Stimulated activated CD8-positive, alpha-beta memory T cell treated with anti-CD3 and anti-CD28 coated beads, Interleukin-12 subunit alpha, Interleukin-12 subunit beta, amount 100 ng/mL, for 24 hours (primary cell): ENCODE results near the gene PTGS1.
A peak's percentile ranks its signal among the peaks of the same experiment; 100 is the strongest.
"Not testable (repeated sequence)": the region's sequence is repeated elsewhere in the genome, so short reads cannot be mapped to it uniquely, and the experiment has no call there.

Experiments
- DNase-seq: peaks from one replicate; pipeline ENCODE4 v3.0.0-alpha.2; 2020; ENCODE audit errors: extremely low read depth

The PTGS1 gene

DNA sequence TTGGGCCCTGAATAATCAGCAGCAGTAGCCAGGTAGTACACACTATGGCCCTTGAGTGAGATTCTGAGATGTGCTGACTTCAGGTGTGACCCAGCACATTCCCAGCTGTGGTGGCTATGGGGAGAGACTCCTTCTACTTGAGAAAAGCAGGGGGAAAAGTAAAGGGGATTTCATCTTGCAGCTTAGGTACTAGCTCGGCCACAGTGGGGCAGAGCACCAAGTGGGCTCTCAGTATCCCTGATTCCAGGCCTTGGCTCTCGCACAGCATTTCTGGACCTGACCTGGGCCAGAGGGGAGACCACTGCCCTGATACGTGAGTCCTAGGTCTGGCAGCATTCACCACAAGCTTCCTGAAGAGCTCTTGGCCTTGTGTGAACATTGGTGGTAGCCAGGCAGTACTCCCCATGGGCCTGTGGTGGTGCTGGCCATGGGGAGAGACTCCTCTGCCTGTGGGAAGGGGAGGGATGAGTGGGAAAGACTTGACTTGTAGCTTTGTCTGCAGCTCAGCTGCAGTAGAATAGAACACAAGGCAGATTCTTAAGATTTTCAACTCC, 27.6 kb downstream of the PTGS1 start:
- no peak for DNase-seq

GRCh38 chr9:122401896-122402295, 31.1 kb downstream of the PTGS1 start:
- no peak for DNase-seq

DNA sequence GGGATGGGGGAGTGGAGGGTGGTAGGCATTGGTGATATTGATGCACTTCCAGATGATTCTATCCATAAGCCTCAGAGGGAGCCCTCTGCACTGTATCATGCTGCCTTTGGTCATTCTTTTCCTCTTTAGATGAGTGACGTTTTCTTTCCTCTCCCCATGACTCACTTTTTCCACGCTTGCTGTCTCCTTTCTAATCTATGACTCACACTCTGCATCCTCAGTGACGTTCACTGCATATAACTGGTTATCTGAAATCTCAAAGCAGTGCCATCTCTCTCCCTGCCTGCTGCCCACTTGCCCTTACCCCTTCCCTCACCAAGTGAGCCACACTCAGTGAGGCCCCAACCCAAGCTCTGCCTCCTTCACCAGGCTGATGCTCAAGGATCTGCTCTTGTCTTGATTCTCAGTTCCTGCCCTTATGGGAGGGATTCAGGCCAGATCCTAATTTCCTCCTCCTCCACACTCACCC, 31.6 kb downstream of the PTGS1 start:
- peak; percentile 9 for DNase-seq

DNA sequence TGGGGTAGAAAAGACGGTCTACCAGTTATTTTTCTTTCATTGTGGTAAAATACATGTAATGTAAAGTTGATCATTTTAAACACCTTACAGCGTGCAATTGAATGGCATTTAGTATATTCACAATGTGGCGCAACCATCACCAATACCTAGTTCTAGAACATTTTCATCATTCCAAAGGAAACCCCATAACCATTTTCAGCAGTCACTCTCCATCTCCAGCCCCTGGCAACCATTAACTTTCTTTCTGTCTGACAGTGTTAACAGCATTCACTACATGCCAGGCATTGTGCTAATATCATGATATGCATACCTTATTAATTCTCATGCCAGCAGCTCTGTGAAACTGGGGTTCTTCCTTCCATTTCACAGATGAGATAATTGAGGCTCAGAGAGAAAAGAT, 32.0 kb downstream of the PTGS1 start:
- no peak for DNase-seq

DNA sequence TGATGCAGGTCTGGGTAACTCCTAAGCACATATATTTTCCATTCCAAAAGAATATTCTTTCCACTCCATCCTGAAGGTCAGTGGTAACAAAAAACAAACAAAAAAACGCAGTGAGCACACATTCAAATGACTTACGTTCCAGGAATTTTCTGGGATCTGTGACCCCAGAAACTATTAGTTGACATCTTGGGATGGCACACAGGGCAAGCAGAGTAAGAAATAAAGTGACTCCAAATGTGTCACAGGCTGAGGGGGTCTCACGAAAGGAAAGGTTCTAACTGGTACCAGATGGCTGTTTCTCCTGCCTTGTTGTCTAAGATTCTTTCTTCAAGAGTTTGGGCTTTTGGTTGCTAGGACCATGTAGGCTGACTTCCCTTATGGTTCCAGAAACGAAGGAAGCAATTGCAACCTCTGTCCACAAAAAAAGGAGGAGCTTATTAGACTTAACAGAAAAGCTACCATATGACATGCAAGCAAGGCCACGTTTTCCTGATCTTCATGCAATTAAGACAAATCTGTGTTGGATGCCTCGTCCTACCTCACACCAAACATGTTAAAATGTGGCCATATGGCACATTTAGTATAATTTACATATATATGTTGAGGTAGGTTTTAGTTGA, 32.7 kb downstream of the PTGS1 start:
- no peak for DNase-seq

DNA sequence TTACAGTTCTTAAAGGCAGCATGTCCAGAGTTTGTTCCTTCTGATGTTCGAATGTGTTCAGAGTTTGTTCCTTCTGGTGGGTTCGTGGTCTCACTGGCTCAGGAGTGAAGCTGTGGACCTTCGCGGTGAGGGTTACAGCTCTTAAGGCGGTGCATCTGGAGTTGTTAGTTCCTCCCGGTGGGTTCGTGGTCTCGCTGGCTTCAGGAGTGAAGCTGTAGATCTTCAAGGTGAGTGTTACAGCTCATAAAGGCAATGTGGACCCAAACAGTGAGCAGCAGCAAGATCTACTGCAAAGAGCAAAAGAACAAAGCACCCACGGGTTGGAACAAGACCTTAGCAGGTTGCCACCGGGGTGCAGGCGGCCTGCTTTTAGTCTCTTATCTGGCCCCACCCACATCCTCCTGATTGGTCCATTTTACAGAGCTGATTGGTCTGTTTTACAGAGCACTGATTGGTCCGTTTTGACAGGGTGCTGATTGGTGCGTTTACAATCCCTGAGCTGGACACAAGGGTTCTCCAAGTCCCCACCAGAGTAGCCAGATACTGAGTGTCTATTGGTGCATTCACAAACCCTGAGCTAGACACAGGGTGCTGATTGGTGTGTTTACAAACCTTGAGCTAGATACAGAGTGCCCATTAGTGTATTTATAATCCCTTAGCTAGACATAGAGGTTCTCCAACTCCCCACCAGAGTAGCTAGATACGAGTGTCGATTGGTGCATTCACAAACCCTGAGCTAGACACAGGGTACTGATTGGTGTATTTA, 34.7 kb downstream of the PTGS1 start:
- not testable (repeated sequence) for DNase-seq

GRCh38 chr9:122406070-122406890, 35.5 kb downstream of the PTGS1 start:
- no peak for DNase-seq

GRCh38 chr9:122414108-122414507, 43.3 kb downstream of the PTGS1 start:
- DNase-seq: not testable (repeated sequence)

GRCh38 chr9:122418016-122418415, 47.2 kb downstream of the PTGS1 start:
- no peak for DNase-seq

DNA sequence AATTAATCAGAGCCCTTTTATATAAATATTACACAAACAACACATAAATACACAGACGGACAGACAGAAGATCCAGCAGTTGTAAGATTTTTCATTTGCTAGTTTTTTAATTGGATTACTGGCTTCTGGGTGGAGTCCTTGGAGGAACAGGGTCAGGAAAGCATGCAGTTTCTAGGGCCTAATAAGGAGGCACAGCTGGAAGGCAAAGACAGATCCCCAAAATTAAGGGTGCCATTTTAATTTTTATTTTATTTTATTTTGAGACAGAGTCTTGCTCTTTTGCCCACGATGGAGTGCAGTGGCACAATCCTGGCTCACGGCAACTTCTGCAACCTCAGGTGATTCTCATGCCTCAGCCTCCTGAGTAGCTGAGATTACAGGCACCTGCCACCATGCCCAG, 49.5 kb downstream of the PTGS1 start:
- no peak for DNase-seq

- DNase-seq: no peak
Measured at GRCh38 chr9:122425087-122425486, 54.3 kb downstream of the PTGS1 start.

DNA sequence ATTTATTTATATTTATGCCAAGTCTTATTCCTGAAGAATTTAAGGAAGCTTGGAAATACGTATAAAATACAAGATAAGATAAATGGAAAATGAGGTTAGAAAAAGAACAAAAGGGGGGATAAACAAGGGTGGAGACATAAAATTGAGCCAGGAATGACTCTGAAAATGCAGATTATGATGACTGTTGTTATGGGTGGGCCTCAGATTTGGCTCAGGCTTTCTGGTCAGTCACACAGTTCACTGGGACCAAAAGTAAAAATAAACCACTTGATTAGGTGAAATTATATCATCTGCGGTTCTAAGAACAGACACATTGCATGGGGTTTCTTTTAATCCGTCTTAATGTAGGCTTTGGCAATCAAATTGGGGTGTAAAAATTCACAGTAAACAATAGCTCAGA, 55.9 kb downstream of the PTGS1 start:
- DNase-seq: no peak

- DNase-seq: no peak
Measured at GRCh38 chr9:122442568-122442967, 71.7 kb downstream of the PTGS1 start.

DNA sequence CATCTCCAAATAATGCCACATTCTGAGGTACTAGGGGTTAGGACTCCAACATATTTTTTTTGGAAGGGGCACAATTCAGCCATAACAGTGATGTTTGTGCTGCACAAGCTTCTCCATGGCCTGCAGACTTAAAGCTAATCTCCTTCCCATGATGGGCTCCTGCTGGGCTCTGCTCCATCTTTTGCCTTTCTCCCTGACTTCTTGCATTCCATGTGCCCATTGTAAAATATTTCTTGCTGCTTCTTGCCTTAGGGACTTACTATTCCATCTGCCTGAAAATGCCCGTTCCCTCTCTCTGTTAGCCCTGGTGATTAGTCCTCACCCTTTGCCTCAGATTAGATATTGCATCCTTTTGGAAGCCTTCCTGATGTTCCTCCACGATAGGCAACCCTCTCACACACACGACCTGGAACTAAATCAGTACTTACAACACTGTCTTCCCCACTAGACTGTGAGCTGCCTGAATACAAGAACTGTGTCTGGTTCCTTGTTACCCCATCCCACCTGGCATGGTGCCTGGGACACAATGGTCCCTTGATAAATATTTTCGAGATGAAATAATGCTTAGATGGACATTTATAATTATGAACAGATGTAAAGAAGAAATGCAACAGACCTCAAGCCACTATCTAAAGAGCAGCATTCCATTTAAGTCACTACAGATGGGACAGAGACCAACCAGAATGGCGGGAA, 73.4 kb downstream of the PTGS1 start:
- no peak for DNase-seq
